Heart right ventricle (tissue), 16 donors: ENCODE measurements around the gene ARHGEF37. TPM values are rescaled to one million over a fixed set of nuclear protein-coding genes. Genes with fewer than 3 reads are reported as not detected.
A peak's percentile ranks its signal among the peaks of the same experiment; 100 is the strongest.

Experiments
- ATAC-seq, 8 donors: fragments of 200-7000 bp; cut with Tn5 transposase; one replicate each; pipeline ENCODE4 v1.9.1; 2020; ENCODE audit warnings: mild to moderate bottlenecking in 8 of 8, moderate library complexity in 8 of 8, moderate number of reproducible peaks in 1 of 8
- DNase-seq, 2 donors: peaks; one replicate each; pipeline ENCODE4 v3.0.0-alpha.2; 2020
- H3K27ac ChIP-seq, 10 donors: fragments of 200-600 bp; sonication (generic) in 2 of 10; one replicate each; pipeline versions ENCODE4 v1.5.0 to v1.8.0; 2020 to 2022; ENCODE audit warnings: mild to moderate bottlenecking in 3 of 10
- H3K27me3 ChIP-seq, 7 donors: fragments of 200-600 bp; one replicate each; pipeline ENCODE4 v1.8.0; 2021 to 2022; ENCODE audit warnings: mild to moderate bottlenecking in 2 of 7
- H3K36me3 ChIP-seq, 9 donors: fragments of 200-600 bp; sonication (generic) in 1 of 9; one replicate each; pipeline versions ENCODE4 v1.5.0 to v1.8.0; 2020 to 2022; ENCODE audit warnings: mild to moderate bottlenecking in 2 of 9
- H3K4me1 ChIP-seq, 9 donors: fragments of 200-600 bp; sonication (generic) in 1 of 9; one replicate each; pipeline versions ENCODE4 v1.5.0 to v1.8.0; 2020 to 2022; ENCODE audit warnings: mild to moderate bottlenecking in 4 of 9
- H3K4me3 ChIP-seq, 10 donors: fragments of 200-600 bp; sonication (generic) in 2 of 10; one replicate each; pipeline versions ENCODE4 v1.5.0 to v1.8.0; 2020 to 2022; ENCODE audit warnings: mild to moderate bottlenecking in 7 of 10, moderate library complexity in 2 of 10
- H3K9me3 ChIP-seq, 11 donors: fragments of 200-600 bp in 10 of 11; sonication (generic) in 2 of 11; one replicate each; pipeline versions ENCODE4 v1.5.0 to v1.8.0; 2013 to 2022; ENCODE audit warnings: mild to moderate bottlenecking in 2 of 11, control low read depth in 1 of 11, moderate library complexity in 1 of 11
- WGBS, 2 donors: extraction: QIAGEN DNeasy Blood & Tissue Kit; methylation state at CpG; one replicate each; pipeline ENCODE4 v1.1.7; 2013; ENCODE audit warnings: inconsistent platforms in 1 of 2; 5-methylcytosine and 5-hydroxymethylcytosine counted together
- intact Hi-C, 10 donors: fragments of 100-400 bp; cut with DNase I; formaldehyde crosslinking; loops; one replicate each; pipeline versions ENCODE4 v1.11.1 to v1.14.2; 2022
- polyA plus RNA-seq, 2 donors: library from polyadenylated mRNA; stranded (reverse); fragments of 200-250 nt; gene quantifications; one replicate each; pipeline ENCODE4 v1.2.3, GENCODE V29; 2013
- total RNA-seq, 10 donors: library from RNA; stranded (reverse); fragmentation: NEBNext Ultra II Directional in 3 of 10; extraction: Animal tissue kit (Norgen Biotek cat#: 25700) in 3 of 10; gene quantifications; one replicate each; pipeline versions ENCODE4 v1.2.1 to v1.2.4, GENCODE V29; 2021 to 2023
- TF ChIP-seq, protein P1 (sequence below), 9 donors: fragments of 200-600 bp; sonication (generic) in 2 of 9; IDR thresholded peaks; one replicate each; pipeline versions ENCODE4 v1.5.0 to v1.8.0; 2021 to 2022; ENCODE audit warnings: antibody characterized with exemption in 9 of 9, mild to moderate bottlenecking in 5 of 9, moderate library complexity in 1 of 9
- donor health status: Arrhythmogenic right ventricular cardiomyopathy.
- donor health status: ischemic (EF 13 %, LVEDD 7.1; RV severe dilation, severe dysfunction).
- donor health status: healthy with polysubstance abuse.
- donor health status: DM: no; HTN: yes; CAD: no.
- donor health status: DM: no; HTN: no; CAD: no.
- donor health status: ischemic (EF 25% LVEDD 6.9; RV normal size, moderate dysfunction).
- donor health status: ischemic (EF 25% LVEDD 5.7; RV mildly dilated, moderate dysfunction).
- donor health status: healthy.
- donor health status: DM: yes; HTN: yes; CAD: no.
- donor health status: Ischemic cardiomyopathy.
- donor health status: ischemic (EF 35%, LVEDD 5.7; RV mildly dilated, moderate dysfunction).
- donor health status: nonischemic (EF 11% LVEDD 7.7; RV severe dilation, severe dysfunction).
- donor health status: DM: yes; HTN: yes; CAD: no.
- donor health status: PGD.
- donor health status: ischemic (EF 29% LVEDD 5.4; RV normal size, mild dysfunction).
- donor health status: nonischemic (EF 23%, LVEDD 6.1; RV moderate dilation, normal function).

Gene ARHGEF37
- total and polyA plus RNA-seq, 12 donors = 4.5 to 31.8 (median 17.1) TPM

DNA sequence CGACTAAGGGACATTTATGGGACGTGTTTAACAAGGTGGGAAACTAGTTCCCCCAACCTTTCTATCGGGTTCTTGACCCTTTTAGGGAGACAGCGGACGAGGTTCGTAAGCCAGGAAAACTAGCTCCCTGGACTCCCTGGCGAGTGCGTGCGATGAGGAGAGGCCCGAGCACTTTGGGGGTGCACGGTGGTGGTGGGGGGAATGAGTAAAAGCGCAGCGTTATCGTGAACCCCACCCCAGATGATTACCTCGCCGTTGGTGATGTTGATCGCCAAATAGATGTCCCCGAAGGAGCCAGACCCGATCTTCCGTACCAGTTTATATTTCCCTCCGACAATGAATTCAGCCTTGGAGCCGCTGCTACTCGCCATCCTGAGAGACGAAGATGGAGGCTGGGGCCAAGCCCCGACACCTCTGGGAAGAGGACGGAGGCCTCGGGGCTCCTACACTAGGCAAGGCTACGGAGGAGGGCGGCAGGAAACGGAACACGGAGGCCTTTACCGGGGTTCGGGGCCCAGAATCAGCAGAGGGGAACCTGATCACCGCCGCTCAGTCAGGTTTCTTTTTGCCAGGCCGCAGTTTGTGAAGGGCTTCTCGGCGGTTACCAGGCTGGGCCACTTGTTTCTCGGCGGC is 30.6 kb upstream of the ARHGEF37 start:
- intact Hi-C loops = loop anchor here in 7 of 10 donors (1.0 to 10.0 kb wide), 8 partner anchors 33 to 108 kb away; no protein-coding TSS in a partner anchor
- WGBS, 2 donors = 0 to 1% methylated on average over 40 of the region's 40 CpGs
- peaks cover 0 to 42% (median 12%) of the 10 kb centered on the region in 9 donors for H3K36me3 ChIP-seq
- no peaks in the 10 kb centered on the region for H3K9me3 ChIP-seq
- H3K4me1 ChIP-seq = peaks cover 7 to 56% (median 47%) of the 10 kb centered on the region in 9 donors
- ATAC-seq (peak; percentile 6 to 52 (median 16)), DNase-seq (no peak)
- no peaks in the 10 kb centered on the region for H3K27me3 ChIP-seq
- TF ChIP-seq, protein P1, sequence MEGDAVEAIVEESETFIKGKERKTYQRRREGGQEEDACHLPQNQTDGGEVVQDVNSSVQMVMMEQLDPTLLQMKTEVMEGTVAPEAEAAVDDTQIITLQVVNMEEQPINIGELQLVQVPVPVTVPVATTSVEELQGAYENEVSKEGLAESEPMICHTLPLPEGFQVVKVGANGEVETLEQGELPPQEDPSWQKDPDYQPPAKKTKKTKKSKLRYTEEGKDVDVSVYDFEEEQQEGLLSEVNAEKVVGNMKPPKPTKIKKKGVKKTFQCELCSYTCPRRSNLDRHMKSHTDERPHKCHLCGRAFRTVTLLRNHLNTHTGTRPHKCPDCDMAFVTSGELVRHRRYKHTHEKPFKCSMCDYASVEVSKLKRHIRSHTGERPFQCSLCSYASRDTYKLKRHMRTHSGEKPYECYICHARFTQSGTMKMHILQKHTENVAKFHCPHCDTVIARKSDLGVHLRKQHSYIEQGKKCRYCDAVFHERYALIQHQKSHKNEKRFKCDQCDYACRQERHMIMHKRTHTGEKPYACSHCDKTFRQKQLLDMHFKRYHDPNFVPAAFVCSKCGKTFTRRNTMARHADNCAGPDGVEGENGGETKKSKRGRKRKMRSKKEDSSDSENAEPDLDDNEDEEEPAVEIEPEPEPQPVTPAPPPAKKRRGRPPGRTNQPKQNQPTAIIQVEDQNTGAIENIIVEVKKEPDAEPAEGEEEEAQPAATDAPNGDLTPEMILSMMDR (IDR thresholded peaks at IDR 0.05) = no peak
- peak overlapping the region; percentile 53 to 99 (median 84) for H3K4me3 ChIP-seq
- peak overlapping the region; percentile 88 to 100 (median 99) for H3K27ac ChIP-seq

DNA sequence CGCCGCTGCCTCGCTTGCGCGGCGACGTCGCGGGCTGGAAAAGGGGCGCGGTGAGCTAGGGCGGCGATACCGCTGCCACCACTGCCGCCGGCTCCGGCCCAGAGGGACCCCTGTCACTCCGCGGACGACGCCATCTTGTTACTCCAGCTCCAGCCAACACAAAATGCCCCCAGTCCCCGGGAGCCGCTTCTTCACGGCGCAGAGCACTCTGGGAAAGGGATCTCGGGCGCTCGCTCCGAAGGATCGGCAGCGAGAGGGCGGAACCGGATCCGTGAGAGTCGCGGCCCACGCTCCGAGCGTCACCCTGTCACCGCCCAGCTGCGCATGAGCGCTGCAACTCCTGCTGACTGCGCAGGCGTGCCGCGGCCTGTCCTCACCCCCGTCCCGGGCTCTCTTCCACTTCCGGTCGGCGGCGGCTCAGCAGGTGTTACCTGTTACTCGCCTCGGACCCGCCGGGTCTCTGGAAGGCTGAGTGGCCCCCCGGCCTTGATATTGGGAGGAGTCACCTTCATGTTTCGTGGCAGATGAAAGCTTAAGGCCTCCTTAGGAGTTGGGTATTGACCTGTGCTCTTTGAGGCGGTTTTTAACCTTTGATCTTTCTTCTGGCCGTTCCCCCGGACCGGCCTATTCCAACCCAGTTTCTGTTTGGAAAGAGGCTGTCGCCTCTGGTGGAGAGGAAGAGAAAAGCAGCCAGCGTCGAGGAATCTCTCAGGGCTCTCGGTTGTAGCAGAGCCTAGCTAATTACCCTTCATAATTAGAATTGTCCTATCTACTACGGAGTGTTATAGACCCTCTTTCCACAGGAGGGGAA is 29.9 kb upstream of the ARHGEF37 start, which contains the start of gene CSNK1A1:
CSNK1A1 (minus strand) TSS at position 213 of the 811 bp plus-strand sequence. CDS start 475 bp downstream, outside the sequence.
- intact Hi-C loops = loop anchor here in 7 of 10 donors (1.0 to 10.0 kb wide), 8 partner anchors 34 to 109 kb away; no protein-coding TSS in a partner anchor
- peak within 1 kb of the TSS; percentile 53 to 99 (median 84) for H3K4me3 ChIP-seq
- no peaks in the 10 kb centered on the region for H3K9me3 ChIP-seq
- peak within 1 kb of the TSS; percentile 88 to 100 (median 99) for H3K27ac ChIP-seq
- ATAC-seq = peak; percentile 96 to 99 (median 98)
- TF ChIP-seq, protein P1 (IDR thresholded peaks at IDR 0.05) = peak; percentile 64 to 87 (median 81)
- H3K27me3 ChIP-seq = no peaks in the 10 kb centered on the region
- peaks cover 7 to 49% (median 40%) of the 10 kb centered on the region in 9 donors for H3K4me1 ChIP-seq
- 0% methylated on average over 67 of the region's 67 CpGs for WGBS, 2 donors
- peaks cover 0 to 35% (median 9%) of the 10 kb centered on the region in 9 donors for H3K36me3 ChIP-seq
- DNase-seq = peak; percentile 98 to 99

- no peak for ATAC-seq
- Histone ChIP-seq H3K36me3 (peaks cover 0 to 29% (median 8%) of the 10 kb centered on the region in 9 donors), H3K27ac (peak overlapping the region; percentile 88 to 100 (median 99)), H3K27me3 (no peaks in the 10 kb centered on the region), H3K4me3 (peak overlapping the region; percentile 43 to 99 (median 84)), H3K4me1 (peaks cover 3 to 43% (median 34%) of the 10 kb centered on the region in 9 donors), H3K9me3 (no peaks in the 10 kb centered on the region)
- 25 to 26% methylated on average over 6 of the region's 6 CpGs for WGBS, 2 donors
- intact Hi-C loops = loop anchor here in 7 of 10 donors (5.0 to 10.0 kb wide), 5 partner anchors 35 to 110 kb away; no protein-coding TSS in a partner anchor
- TF ChIP-seq, protein P1 (IDR thresholded peaks at IDR 0.05) = peak in 1 of 9 donors; percentile 0
- no peak for DNase-seq
These were observed 29.2 kb upstream of the ARHGEF37 start for GRCh38 chr5:149552038-149552494.
